Trophoblast cell (in vitro differentiated cells and primary cell): ENCODE measurements around the gene CAMK2B.
A peak's percentile ranks its signal among the peaks of the same experiment; 100 is the strongest.

Experiments used
- DNase-seq, 2 donors: peaks; one replicate each; pipeline ENCODE4 v3.0.0-alpha.2; 2016
- H2AFZ ChIP-seq: 2 replicates; pipeline ENCODE4 v1.6.1; 2013; ENCODE audit warnings: low read length, moderate library complexity, mild to moderate bottlenecking; ENCODE audit not compliant: insufficient read depth, poor library complexity
- H2AK5ac ChIP-seq: 2 replicates; pipeline ENCODE4 v1.6.1; 2013; ENCODE audit warnings: mild to moderate bottlenecking, low read length
- H2BK120ac ChIP-seq: 2 replicates; pipeline ENCODE4 v1.6.1; 2013; ENCODE audit warnings: low read length, mild to moderate bottlenecking, moderate library complexity; ENCODE audit not compliant: insufficient read depth, poor library complexity
- H2BK12ac ChIP-seq: 2 replicates; pipeline ENCODE4 v1.6.1; 2013; ENCODE audit warnings: mild to moderate bottlenecking, low read length, moderate library complexity
- H2BK5ac ChIP-seq: 2 replicates; pipeline ENCODE4 v1.6.1; 2013; ENCODE audit warnings: low read length, low read depth, moderate library complexity, mild to moderate bottlenecking; ENCODE audit not compliant: poor library complexity
- H3K14ac ChIP-seq: 2 replicates; pipeline ENCODE4 v1.6.1; 2013; ENCODE audit warnings: mild to moderate bottlenecking, low read length
- H3K18ac ChIP-seq: 2 replicates; pipeline ENCODE4 v1.6.1; 2013; ENCODE audit warnings: mild to moderate bottlenecking, low read length
- H3K23ac ChIP-seq: 2 replicates; pipeline ENCODE4 v1.6.1; 2013; ENCODE audit warnings: low read length
- H3K27ac ChIP-seq: 2 replicates; pipeline ENCODE4 v1.5.1; 2013; ENCODE audit warnings: low read depth, mild to moderate bottlenecking, inconsistent platforms, low read length, moderate library complexity
- H3K27me3 ChIP-seq: 2 replicates; pipeline ENCODE4 v1.6.1; 2013; ENCODE audit warnings: inconsistent platforms, mild to moderate bottlenecking, low read length, moderate library complexity; ENCODE audit not compliant: insufficient read depth
- H3K36me3 ChIP-seq, 2 experiments: 1 replicate in 1 of 2; 2 replicates in 1 of 2; pipeline ENCODE4 v1.6.1; 2013; ENCODE audit warnings: low read length in 2 of 2, mild to moderate bottlenecking in 2 of 2, moderate library complexity in 1 of 2; ENCODE audit not compliant: insufficient read depth in 2 of 2, control insufficient read depth in 1 of 2
- H3K4ac ChIP-seq: 2 replicates; pipeline ENCODE4 v1.6.1; 2013; ENCODE audit warnings: low read depth, mild to moderate bottlenecking, low read length, moderate library complexity
- H3K4me1 ChIP-seq, 2 experiments: 1 replicate in 1 of 2; 2 replicates in 1 of 2; pipeline ENCODE4 v1.6.1; 2013; ENCODE audit warnings: low read length in 2 of 2, mild to moderate bottlenecking in 2 of 2, moderate library complexity in 1 of 2; ENCODE audit not compliant: insufficient read depth in 2 of 2, control insufficient read depth in 1 of 2
- H3K4me2 ChIP-seq: 2 replicates; pipeline ENCODE4 v1.6.1; 2013; ENCODE audit warnings: inconsistent platforms, mild to moderate bottlenecking, low read length, moderate library complexity
- H3K4me3 ChIP-seq: 2 replicates; pipeline ENCODE4 v1.5.1; 2013; ENCODE audit warnings: mild to moderate bottlenecking, low read depth, low read length, inconsistent platforms
- H3K79me1 ChIP-seq: one replicate; pipeline ENCODE4 v1.6.1; 2013; ENCODE audit warnings: low read length
- H3K79me2 ChIP-seq: 2 replicates; pipeline ENCODE4 v1.6.1; 2013; ENCODE audit warnings: low read length, mild to moderate bottlenecking; ENCODE audit not compliant: control insufficient read depth, insufficient read depth, poor library complexity
- H3K9ac ChIP-seq: 2 replicates; pipeline ENCODE4 v1.6.1; 2013; ENCODE audit warnings: mild to moderate bottlenecking, low read length
- H3K9me3 ChIP-seq: 2 replicates; pipeline ENCODE4 v1.6.1; 2013; ENCODE audit warnings: low read depth, mild to moderate bottlenecking, control low read depth, inconsistent platforms, low read length; ENCODE audit not compliant: insufficient read depth
- H4K12ac ChIP-seq: 2 replicates; pipeline ENCODE4 v1.6.1; 2013; ENCODE audit warnings: low read depth, mild to moderate bottlenecking, low read length, moderate library complexity
- H4K8ac ChIP-seq: 2 replicates; pipeline ENCODE4 v1.6.1; 2013; ENCODE audit warnings: low read depth, mild to moderate bottlenecking, low read length, moderate library complexity
- H4K91ac ChIP-seq: one replicate; pipeline ENCODE4 v1.6.1; 2013; ENCODE audit warnings: low read depth, mild to moderate bottlenecking, low read length, moderate library complexity
- WGBS: extraction: QIAGEN DNeasy Blood & Tissue Kit; methylation state at CpG from one replicate; pipeline ENCODE4 v1.1.7; 2013; ENCODE audit warnings: missing lambda C conversion rate; ENCODE audit not compliant: insufficient read length, insufficient coverage; ENCODE audit errors: extremely low coverage; 5-methylcytosine and 5-hydroxymethylcytosine counted together

Gene CAMK2B

GRCh38 chr7:44268671-44269070, 56.7 kb downstream of the CAMK2B start:
- Histone ChIP-seq H4K8ac (no peak overlapping the region), H2AK5ac (no peak overlapping the region), H4K12ac (no peak overlapping the region), H3K4me2 (no peak overlapping the region), H3K4ac (no peak overlapping the region), H2BK5ac (no peak overlapping the region), H3K36me3 (no peaks in the 10 kb centered on the region), H4K91ac (no peak overlapping the region), H3K9ac (no peak overlapping the region), H3K9me3 (peaks cover 3% of the 10 kb centered on the region), H3K18ac (no peak overlapping the region), H2AFZ (no peak overlapping the region), H3K79me1 (no peaks in the 10 kb centered on the region), H3K27me3 (no peaks in the 10 kb centered on the region), H3K23ac (no peak overlapping the region), H3K27ac (no peak overlapping the region), H3K79me2 (no peaks in the 10 kb centered on the region), H2BK120ac (no peak overlapping the region), H3K4me1 (peaks cover 0 to 2% of the 10 kb centered on the region in 2 experiments), H3K4me3 (no peak overlapping the region), H2BK12ac (no peak overlapping the region), H3K14ac (no peak overlapping the region)
- WGBS = no CpG with 5 or more reads among the region's 5 CpGs
- no peak for DNase-seq

- Histone ChIP-seq H2BK5ac (no peak overlapping the region), H4K12ac (no peak overlapping the region), H3K4me3 (no peak overlapping the region), H3K27me3 (no peaks in the 10 kb centered on the region), H4K8ac (no peak overlapping the region), H3K9me3 (peaks cover 3% of the 10 kb centered on the region), H3K14ac (no peak overlapping the region), H3K79me1 (no peaks in the 10 kb centered on the region), H3K27ac (no peak overlapping the region), H4K91ac (no peak overlapping the region), H2BK12ac (no peak overlapping the region), H3K9ac (no peak overlapping the region), H3K23ac (no peak overlapping the region), H2BK120ac (no peak overlapping the region), H3K4me1 (peaks cover 0 to 2% of the 10 kb centered on the region in 2 experiments), H3K18ac (no peak overlapping the region), H3K4ac (no peak overlapping the region), H3K36me3 (no peaks in the 10 kb centered on the region), H2AK5ac (no peak overlapping the region), H2AFZ (no peak overlapping the region), H3K4me2 (no peak overlapping the region), H3K79me2 (no peaks in the 10 kb centered on the region)
- WGBS = no CpG with 5 or more reads among the region's 21 CpGs
- peak in 1 of 2 donors; percentile 10 for DNase-seq
Observed at GRCh38 chr7:44267719-44268421, 57.5 kb downstream of the CAMK2B start.

GRCh38 chr7:44267178-44267577, 58.2 kb downstream of the CAMK2B start:
- no peak overlapping the region for H2AK5ac ChIP-seq
- H3K4me1 ChIP-seq = peaks cover 0 to 2% of the 10 kb centered on the region in 2 experiments
- no peak overlapping the region for H3K4me3 ChIP-seq
- no peak overlapping the region for H4K91ac ChIP-seq
- no peaks in the 10 kb centered on the region for H3K27me3 ChIP-seq
- no peak overlapping the region for H3K23ac ChIP-seq
- no peak overlapping the region for H3K4ac ChIP-seq
- no peak overlapping the region for H2BK120ac ChIP-seq
- H3K14ac ChIP-seq = no peak overlapping the region
- no peaks in the 10 kb centered on the region for H3K79me1 ChIP-seq
- H4K12ac ChIP-seq = no peak overlapping the region
- no peaks in the 10 kb centered on the region for H3K79me2 ChIP-seq
- H3K18ac ChIP-seq = no peak overlapping the region
- H2AFZ ChIP-seq = no peak overlapping the region
- no peak overlapping the region for H3K9ac ChIP-seq
- no peaks in the 10 kb centered on the region for H3K36me3 ChIP-seq
- no peak overlapping the region for H4K8ac ChIP-seq
- H3K27ac ChIP-seq = no peak overlapping the region
- WGBS = no CpG with 5 or more reads among the region's 3 CpGs
- H3K4me2 ChIP-seq = no peak overlapping the region
- H3K9me3 ChIP-seq = peaks cover 3% of the 10 kb centered on the region
- H2BK12ac ChIP-seq = no peak overlapping the region
- H2BK5ac ChIP-seq = no peak overlapping the region
- DNase-seq = no peak

- no peaks in the 10 kb centered on the region for H3K79me1 ChIP-seq
- H3K14ac ChIP-seq = no peak overlapping the region
- no peak overlapping the region for H2BK12ac ChIP-seq
- H3K9me3 ChIP-seq = peaks cover 3% of the 10 kb centered on the region
- no peak overlapping the region for H4K91ac ChIP-seq
- no peak overlapping the region for H3K23ac ChIP-seq
- H2AFZ ChIP-seq = no peak overlapping the region
- H4K8ac ChIP-seq = no peak overlapping the region
- no peak overlapping the region for H3K18ac ChIP-seq
- H3K4me1 ChIP-seq = peaks cover 0 to 2% of the 10 kb centered on the region in 2 experiments
- no peak overlapping the region for H2BK120ac ChIP-seq
- no peak overlapping the region for H3K27ac ChIP-seq
- H4K12ac ChIP-seq = no peak overlapping the region
- no peaks in the 10 kb centered on the region for H3K27me3 ChIP-seq
- H2BK5ac ChIP-seq = no peak overlapping the region
- H2AK5ac ChIP-seq = no peak overlapping the region
- no peaks in the 10 kb centered on the region for H3K79me2 ChIP-seq
- no peak overlapping the region for H3K4me2 ChIP-seq
- no CpG with 5 or more reads among the region's 8 CpGs for WGBS
- no peaks in the 10 kb centered on the region for H3K36me3 ChIP-seq
- H3K9ac ChIP-seq = no peak overlapping the region
- H3K4ac ChIP-seq = no peak overlapping the region
- no peak overlapping the region for H3K4me3 ChIP-seq
- no peak for DNase-seq
Observed at GRCh38 chr7:44266526-44266925, 58.9 kb downstream of the CAMK2B start.
